NCI-H460 (cell line): ENCODE data around the gene SKP1. TPM values are rescaled to one million over a fixed set of nuclear protein-coding genes. Genes with fewer than 3 reads are reported as not detected.

ENCODE experiments used
- DNase-seq: peaks from one replicate; pipeline ENCODE4 v3.0.0-alpha.2; 2016; ENCODE audit warnings: low read depth; ENCODE audit errors: extremely low read depth
- total RNA-seq: library from RNA; depleted of rRNA; stranded (reverse); fragments of >200 nt; shearing (Covaris generic); gene quantifications from 2 replicates; pipeline ENCODE4 v1.2.3, GENCODE V29; 2014

Gene SKP1
- total RNA-seq, 1 experiment from 2014 or later, result 435 TPM

GRCh38 chr5:134131165-134131564 is 45.6 kb downstream of the SKP1 start:
- no peak for DNase-seq

DNA sequence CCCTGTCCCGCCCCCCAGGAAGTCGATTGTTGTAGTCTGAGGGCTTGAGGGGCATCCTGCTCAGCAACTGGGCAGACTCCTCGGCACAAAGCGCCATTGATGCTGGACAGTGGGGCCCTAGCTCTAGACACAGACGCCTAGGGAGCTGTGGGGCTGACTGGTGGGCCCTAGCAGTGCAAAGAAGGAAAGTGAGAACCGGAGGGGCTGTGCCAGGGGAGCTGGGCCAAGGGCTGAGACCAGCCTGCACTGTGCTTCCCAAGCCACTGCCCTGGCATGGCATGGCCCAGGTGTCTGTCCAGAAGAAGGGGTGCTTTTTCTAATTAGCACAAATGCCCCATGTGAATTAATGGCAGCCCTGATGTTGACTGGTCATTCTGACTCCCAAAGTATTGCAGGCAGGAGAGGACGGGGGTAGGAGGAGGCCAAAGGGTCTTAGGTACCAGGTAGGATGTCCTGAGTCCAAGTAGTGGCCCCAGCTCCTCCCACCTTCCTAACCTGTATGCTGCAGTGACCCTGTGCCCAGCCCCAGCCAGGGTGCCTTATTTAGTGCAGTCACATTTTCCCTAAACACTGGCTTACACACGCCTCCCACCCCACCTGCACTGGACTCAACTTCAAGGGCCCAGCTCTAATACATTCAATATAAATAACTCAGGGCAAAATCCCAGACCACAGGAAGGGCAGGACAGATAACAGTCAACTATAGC is 46.4 kb downstream of the SKP1 start:
- no peak for DNase-seq

DNA sequence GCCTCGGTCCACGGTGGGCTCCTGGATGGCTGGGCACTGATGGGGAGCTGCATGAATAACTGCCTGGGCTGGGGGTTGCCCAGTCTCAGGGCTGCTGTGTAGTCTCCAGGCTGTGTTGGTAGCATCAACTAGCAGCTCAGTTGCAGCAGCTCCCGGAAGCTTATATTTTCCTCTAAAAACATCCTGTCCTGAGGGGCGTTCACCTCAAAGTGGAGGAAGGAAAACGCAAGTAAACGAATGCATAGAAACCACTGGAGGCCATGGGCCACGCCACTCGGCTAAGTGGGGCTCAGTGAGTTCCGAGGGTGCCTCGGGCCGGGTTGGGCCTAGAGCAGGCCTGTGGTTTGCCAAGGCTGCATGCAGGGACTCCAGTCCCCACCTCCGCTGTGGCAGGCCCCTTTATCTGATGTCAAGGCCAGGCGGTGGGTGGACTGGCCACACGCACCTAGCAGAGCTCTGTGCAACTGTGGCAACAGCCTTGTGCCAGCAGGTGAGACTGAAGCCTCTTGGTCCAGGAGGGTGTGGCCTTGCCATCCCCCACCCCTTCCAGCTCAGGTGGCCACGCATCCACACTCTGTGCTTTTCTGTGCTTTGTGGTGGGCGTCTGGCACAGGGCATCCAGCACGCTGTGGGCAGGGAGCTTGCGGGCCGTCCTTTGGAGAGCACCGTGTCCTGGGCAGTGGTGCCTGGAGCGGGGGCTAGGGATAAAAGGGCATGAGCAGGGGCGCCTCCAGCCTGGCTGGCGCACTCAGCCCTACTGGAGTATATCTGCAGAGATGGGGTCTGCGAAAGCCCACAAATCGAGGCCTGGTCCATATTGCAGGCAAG is 47.1 kb downstream of the SKP1 start:
- no peak for DNase-seq

DNA sequence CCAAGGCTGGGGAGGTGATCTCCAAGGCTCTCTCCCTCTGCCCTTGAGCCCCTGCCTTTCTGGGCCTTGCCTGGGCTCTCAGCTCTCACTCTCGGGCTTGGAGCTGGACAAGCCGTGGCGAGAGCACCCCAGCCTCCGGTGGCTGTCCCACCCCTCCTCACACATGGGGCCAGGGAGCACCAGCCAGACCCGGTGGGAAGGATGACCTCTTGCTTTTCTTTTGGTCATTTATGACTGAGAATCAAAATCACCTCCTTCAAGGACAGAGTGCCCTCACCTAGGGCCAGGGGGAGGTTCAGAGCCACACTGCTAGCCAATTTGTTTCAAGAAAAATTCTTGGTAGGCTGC is 48.1 kb downstream of the SKP1 start:
- DNase-seq, result no peak

GRCh38 chr5:134127988-134128647 is 48.6 kb downstream of the SKP1 start:
- no peak for DNase-seq

GRCh38 chr5:134127376-134127861 is 49.3 kb downstream of the SKP1 start:
- DNase-seq, result no peak

- DNase-seq, result no peak
These were observed 51.4 kb downstream of the SKP1 start for GRCh38 chr5:134125039-134126015.

- no peak for DNase-seq
These were observed 52.3 kb downstream of the SKP1 start for GRCh38 chr5:134124289-134125038.

GRCh38 chr5:134123360-134123759 is 53.4 kb downstream of the SKP1 start:
- no peak for DNase-seq

DNA sequence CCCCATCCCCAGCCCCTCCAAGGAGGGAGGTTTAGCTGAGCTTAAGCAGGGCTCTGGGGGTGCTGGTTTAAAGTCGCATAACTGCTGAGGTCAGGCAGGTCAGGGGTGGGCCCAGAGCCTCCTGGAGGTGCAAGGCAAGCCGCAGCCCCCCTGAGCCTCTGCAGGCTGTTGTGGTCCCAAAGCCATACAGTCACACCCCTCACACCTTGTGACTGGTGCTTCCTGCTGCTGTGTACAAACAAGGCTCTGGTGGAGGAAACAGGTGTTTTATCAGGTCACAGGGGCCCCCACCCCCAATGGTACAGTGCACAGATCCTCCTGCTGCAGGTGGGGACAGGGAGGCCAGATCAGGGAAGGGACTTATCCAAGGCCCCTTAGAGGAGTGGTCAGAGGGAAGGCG is 54.2 kb downstream of the SKP1 start:
- DNase-seq, result no peak

DNA sequence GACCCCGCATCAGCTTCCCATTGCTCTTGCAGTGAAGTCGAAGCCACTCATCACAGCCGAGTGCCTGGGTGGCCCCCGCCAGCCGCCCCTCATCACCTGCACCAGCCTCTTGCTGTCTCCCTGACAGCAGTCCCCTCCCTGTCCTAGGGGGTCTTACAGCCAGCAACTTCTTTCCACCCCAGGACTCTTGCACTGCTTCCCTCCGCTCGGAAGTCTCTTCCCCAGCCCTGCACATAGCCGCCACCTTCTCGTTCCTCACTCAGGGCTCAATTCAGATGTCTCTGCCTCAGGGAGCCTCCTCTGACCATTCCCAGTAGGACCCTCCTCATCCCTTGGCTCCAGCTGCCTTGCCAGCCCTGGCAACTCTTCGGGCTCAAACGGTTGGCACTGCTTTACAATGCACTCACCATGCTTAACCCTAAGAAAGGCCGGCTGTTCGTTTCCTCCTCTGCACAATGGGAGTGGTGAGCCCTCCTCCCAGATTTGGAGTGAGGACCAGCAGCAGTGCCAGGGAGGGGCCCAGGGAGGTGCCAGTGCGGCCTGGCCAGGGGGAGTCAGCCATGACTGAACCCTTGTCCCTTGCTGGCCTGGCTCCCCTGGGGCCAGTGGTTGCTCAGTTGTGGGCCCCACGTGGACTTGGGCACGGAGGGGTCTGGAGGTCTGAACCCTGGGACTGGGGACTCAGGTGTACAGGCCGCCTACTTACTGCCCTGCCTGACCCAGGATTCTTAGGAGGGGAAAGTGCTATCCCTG is 56.2 kb downstream of the SKP1 start:
- no peak for DNase-seq

- no peak for DNase-seq
These were observed 57.0 kb downstream of the SKP1 start for GRCh38 chr5:134119720-134120119.

DNA sequence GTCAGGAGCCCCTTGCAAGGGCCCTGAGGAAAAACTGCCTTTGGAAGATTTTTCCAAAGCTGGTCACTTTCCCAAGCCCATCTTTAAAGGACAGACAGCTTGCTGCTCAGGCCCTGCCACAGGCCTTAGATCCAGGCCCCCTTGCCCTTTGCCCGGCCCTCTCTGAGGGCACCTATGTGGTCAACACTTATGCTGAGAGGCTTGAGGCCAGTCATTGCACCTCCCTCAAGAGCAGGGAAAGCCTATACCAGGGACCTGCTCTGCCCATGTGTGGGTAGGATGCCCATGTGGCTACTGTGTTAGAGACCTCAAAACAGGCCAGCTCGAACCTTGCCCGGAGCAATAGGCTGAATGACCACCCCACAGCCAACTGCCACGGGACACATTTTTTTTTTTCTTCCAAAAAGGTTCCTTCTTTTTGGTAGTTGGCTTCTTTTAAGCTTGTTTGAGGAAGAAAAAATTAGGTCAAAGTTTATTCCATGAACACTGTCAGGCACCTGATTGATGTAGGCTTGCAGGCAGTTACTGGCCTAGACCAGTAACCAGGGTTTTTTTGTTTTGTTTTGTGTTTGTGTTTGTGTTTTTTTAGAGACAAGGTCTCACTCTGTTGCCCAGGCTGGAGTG is 58.4 kb downstream of the SKP1 start:
- DNase-seq, result no peak

DNA sequence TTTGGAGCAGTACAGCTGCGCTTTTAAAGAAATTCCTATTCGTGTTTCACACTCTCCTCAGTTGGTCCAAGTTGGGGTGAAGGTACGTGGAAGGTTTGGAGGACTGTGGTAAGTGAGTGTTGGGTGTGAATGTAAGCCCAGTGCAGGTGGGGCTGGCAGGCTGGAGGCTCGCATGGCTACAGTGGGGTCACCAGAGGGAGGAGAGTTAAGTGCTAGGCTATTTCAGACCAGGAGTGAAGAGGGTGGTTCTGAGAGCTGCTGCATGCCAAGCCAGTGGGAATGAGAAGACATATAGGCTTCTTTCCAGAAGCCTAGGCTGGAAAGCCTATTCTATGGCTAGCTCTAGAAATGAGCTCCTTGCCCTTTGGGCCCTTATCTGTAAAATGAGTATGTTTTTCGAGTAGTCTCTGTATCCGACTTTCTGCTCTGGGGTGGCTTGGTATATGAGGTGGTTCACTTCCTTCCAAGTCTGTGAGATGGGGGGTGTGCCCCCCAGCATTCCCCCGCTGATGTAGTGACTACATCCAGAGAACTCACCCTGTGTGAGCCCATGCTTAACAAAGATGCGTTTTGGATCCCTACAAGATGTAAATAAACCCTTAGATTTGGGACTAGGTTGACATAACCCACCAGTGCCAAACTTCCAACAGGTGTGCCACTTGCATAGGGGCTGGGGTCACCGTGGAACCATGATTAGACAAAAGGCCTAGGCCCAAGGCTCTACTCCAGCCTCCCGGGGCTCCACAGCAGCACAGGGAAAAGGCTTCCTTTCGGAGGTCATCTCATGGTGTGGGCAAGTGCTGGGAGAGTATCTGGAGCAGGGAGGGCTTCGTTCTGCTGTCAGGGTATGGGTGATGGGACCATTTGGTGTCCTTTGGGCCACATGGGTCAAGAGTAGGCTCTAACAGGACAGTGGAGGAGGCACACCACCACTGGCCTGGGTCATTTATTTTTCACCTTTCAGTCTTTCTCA is 59.7 kb downstream of the SKP1 start:
- no peak for DNase-seq

DNA sequence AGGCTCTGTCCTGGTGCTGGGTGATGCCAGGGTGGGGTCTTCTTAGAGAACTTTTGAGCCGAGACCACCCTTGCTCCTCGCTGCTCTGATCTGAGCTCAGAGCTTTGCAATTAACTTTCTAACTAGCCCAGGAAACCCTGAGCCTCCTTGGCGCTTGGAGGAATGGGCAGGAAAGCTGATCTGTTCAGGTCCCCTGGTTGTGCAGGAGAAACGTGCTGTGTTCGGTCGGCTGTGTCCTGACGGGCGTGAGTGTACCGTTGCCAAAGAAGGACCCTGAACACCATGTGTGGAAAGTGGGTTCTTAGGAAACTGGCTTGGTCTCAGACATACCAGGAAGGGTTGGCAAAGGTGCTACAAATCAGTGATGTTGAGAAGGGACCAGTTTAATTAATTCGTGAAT is 60.5 kb downstream of the SKP1 start:
- DNase-seq, result no peak

- DNase-seq, result no peak
These were observed 61.0 kb downstream of the SKP1 start for GRCh38 chr5:134115806-134116175.
